ACC112 (cell line): ENCODE results near the gene CYP21A2.

ENCODE experiments used
- H2AFZ ChIP-seq: fragments of 200-600 bp; sonication (generic); one replicate; pipeline ENCODE4 v1.6.0; 2017; ENCODE audit warnings: antibody characterized with exemption, low read length; ENCODE audit not compliant: unreplicated experiment
- H3K27ac ChIP-seq: fragments of 200-600 bp; sonication (generic); 2 replicates; pipeline ENCODE4 v1.5.1; 2014; ENCODE audit warnings: low read depth, mild to moderate bottlenecking, antibody characterized with exemption, low read length, moderate library complexity
- H3K27me3 ChIP-seq: fragments of 200-600 bp; sonication (generic); 2 replicates; pipeline ENCODE4 v1.6.1; 2014; ENCODE audit warnings: mild to moderate bottlenecking, antibody characterized with exemption, low read length, moderate library complexity, mixed read lengths; ENCODE audit not compliant: insufficient read depth
- H3K36me3 ChIP-seq: fragments of 200-600 bp; sonication (generic); 2 replicates; pipeline ENCODE4 v1.6.1; 2016; ENCODE audit warnings: mild to moderate bottlenecking, antibody characterized with exemption, low read length, moderate library complexity, mixed read lengths; ENCODE audit not compliant: insufficient read depth
- H3K4me1 ChIP-seq: fragments of 200-600 bp; sonication (generic); one replicate; pipeline ENCODE4 v1.6.1; 2016; ENCODE audit warnings: low read length, mixed read lengths; ENCODE audit not compliant: insufficient read depth, unreplicated experiment, control insufficient read depth
- H3K4me3 ChIP-seq: fragments of 200-600 bp; sonication (generic); 2 replicates; pipeline ENCODE4 v1.5.1; 2014; ENCODE audit warnings: mild to moderate bottlenecking, low read depth, low read length
- H3K79me2 ChIP-seq: fragments of 200-600 bp; sonication (generic); one replicate; pipeline ENCODE4 v1.6.0; 2016; ENCODE audit warnings: low read length; ENCODE audit not compliant: control insufficient read depth, unreplicated experiment, insufficient read depth

The CYP21A2 gene

GRCh38 chr6:32073101-32073500 is 34.9 kb downstream of the CYP21A2 start:
- Histone ChIP-seq H3K4me1 (peaks cover 20% of the 10 kb centered on the region), H3K79me2 (no peaks in the 10 kb centered on the region), H3K27me3 (no peaks in the 10 kb centered on the region), H3K27ac (no peak overlapping the region), H2AFZ (no peak overlapping the region), H3K4me3 (no peak overlapping the region), H3K36me3 (no peaks in the 10 kb centered on the region)

DNA sequence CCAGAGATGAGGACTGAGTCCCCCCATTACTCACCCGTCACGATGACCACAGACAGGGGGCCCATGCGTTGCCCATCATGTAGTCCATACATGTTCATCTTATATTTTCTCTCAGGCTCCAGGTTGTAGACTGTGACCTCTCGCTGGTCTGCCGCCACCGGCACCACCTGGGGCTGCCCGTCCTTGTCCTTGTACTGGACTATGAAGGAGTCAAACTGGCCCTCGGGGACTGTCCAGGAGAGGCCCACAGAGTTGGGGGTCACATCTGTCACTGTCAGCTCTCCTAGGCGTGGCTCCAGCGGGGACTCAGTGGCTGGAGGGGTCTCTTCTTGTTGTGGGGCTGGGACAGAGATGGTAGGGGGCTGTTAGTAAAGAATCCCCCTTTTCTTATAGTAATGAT is 35.4 kb downstream of the CYP21A2 start:
- Histone ChIP-seq H3K36me3 (no peaks in the 10 kb centered on the region), H3K27me3 (no peaks in the 10 kb centered on the region), H2AFZ (no peak overlapping the region), H3K4me3 (no peak overlapping the region), H3K79me2 (no peaks in the 10 kb centered on the region), H3K4me1 (peaks cover 20% of the 10 kb centered on the region), H3K27ac (no peak overlapping the region)

DNA sequence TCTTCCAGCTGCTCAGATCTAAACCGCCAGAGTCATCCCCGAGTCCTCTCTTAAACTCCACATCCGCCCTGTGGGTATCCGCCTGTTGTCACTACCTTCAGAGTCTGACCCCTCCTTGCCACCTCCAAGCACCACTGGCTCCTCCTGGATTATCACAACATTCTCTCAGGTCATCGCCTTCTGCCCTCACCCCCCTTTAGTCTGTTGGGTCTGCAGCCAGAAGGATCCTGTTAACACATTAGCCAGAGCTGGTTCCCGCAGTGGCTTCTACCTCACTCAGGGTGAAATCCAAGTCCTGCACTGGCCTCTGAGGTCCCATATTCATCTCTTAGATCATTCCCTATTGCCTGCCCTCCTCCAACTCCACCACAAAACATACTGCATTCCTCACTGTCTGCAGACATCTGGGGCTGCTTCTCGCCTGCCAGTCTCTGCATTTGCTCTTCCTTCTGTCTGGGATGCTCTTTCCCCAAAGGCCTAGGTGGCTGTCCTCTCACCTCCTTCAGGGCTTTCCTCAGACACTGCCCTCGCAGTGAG is 36.8 kb downstream of the CYP21A2 start:
- Histone ChIP-seq H3K27ac (no peak overlapping the region), H2AFZ (no peak overlapping the region), H3K79me2 (no peaks in the 10 kb centered on the region), H3K4me3 (no peak overlapping the region), H3K36me3 (no peaks in the 10 kb centered on the region), H3K27me3 (no peaks in the 10 kb centered on the region), H3K4me1 (peaks cover 28% of the 10 kb centered on the region)

DNA sequence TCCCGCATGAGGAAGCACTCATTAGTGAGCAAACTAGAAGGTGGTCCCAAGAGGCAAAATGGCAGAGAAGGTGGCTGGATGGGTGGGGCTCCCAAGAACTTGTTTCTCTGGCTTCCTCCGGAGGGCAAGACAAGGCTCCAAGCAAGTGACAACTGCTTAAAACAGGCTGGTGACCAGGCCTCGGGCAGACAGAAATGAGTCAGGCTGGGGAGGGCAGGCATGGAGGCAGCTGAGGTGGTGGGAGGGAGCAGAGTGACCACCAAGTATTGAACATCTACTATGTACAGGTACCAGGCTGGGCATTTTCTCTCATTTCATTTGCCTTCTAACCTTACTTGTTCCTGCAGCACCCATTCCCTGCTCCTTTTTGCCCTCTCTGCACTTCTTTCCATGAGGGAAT is 37.6 kb downstream of the CYP21A2 start:
- no peaks in the 10 kb centered on the region for H3K79me2 ChIP-seq
- H3K27ac ChIP-seq = no peak overlapping the region
- H3K4me1 ChIP-seq = peaks cover 35% of the 10 kb centered on the region
- no peaks in the 10 kb centered on the region for H3K36me3 ChIP-seq
- no peaks in the 10 kb centered on the region for H3K27me3 ChIP-seq
- H2AFZ ChIP-seq = no peak overlapping the region
- H3K4me3 ChIP-seq = no peak overlapping the region

GRCh38 chr6:32076321-32076809 is 38.1 kb downstream of the CYP21A2 start:
- Histone ChIP-seq H2AFZ (no peak overlapping the region), H3K79me2 (no peaks in the 10 kb centered on the region), H3K36me3 (no peaks in the 10 kb centered on the region), H3K4me1 (peaks cover 40% of the 10 kb centered on the region), H3K27me3 (no peaks in the 10 kb centered on the region), H3K27ac (peak overlapping the region; percentile 10; the same call in 1 of the 2 replicates), H3K4me3 (no peak overlapping the region)

DNA sequence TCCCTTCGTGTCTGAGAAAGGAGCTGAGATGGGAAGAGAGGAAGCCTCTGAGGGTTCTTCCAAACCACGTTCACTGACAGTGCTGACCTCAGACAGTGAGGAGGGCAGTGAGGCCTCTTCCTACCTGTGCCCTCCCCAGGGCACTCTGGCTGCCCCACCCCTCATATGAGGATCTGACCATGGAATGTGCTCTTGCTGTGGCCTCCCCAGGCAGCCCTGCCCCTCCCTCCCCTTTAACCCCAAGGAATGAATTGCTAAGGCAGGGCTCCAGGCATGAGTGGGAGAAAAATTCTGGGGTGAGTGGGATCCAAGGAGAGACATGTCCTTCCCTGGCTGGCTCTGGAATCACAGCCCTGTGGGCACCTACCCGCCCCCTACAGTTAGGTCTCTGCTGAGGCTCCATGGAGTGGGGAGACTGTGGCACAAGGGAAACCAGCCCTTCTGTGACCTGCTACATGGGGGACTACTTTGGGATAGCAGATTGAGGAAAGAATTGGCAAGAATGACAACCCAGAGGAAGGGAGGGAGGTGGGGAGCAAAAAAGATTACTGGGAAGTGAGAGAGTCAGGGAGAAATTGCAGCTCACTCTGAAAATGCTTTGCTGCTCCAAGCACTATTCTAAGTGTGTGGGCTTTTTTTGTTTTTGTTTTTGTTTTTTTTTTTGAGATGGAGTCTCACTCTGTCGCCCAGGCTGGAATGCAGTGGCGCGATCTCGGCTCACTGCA is 41.5 kb downstream of the CYP21A2 start:
- Histone ChIP-seq H3K79me2 (no peaks in the 10 kb centered on the region), H3K27me3 (no peaks in the 10 kb centered on the region), H2AFZ (no peak overlapping the region), H3K36me3 (no peaks in the 10 kb centered on the region), H3K4me3 (no peak overlapping the region), H3K4me1 (peaks cover 63% of the 10 kb centered on the region), H3K27ac (no peak overlapping the region)

DNA sequence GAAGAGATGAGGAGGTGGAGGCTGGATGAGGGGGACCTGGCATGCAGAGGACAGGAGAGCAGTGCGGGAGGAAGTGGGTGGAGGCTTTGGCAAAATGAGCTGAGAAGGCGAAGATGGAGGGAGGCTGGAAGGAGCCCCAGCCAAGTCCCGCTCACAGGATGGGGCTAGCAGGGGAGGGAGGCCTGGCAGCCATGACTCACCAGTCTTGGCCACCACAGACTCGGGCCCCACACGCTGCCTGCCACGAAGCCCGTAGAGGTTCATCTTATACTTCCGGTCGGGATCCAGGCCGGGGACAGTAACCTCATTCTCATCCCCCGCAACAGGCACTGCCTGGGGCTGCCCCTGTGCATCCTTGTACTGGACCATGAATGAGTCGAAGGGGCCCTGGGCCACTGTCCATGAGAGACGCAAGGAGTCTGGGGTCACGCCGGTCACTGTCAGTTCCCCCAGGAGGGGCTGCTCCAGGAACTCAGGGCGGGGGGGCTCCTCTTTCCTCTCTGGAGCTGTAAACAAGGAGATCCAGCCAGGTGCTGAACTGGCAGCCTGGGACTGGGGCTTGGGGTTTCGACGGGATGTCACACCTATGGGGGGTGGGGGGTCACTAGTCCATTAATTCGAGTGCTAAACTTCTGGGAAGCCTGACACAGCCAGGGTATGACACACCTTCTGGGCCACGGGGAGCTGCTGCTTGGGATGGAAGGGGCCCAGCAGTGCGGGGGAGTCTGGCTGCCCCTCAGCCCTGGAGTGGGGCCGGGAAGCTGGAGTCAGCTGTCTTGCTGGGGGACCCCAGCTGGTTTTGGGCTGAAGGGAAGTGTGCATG is 43.2 kb downstream of the CYP21A2 start:
- Histone ChIP-seq H3K79me2 (no peaks in the 10 kb centered on the region), H3K27me3 (no peaks in the 10 kb centered on the region), H3K4me1 (peaks cover 57% of the 10 kb centered on the region), H2AFZ (peak overlapping the region; percentile 18), H3K4me3 (0 out of 2 replicates have a peak overlapping the region, but pooled peaks have one; percentile 13), H3K36me3 (no peaks in the 10 kb centered on the region), H3K27ac (peak overlapping the region; percentile 63)

DNA sequence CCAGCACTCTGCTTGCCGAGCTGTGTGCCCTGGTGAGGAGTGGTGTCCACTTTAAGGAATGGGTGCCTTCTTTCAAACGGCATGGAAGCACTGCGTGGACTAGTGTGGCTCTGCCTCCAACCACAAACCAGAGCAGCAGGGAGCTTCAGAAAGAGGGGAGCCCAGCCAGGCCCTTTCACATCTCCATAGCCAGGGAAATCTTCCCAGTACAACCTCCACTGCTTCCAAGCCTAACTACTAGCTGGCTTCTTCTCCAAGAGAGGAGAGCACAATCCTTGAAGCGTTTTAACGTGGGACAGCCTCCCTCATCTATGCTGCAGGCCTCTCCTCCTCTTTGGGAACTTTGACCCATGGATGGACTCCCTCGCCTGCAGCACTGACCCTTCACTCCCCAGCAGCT is 44.3 kb downstream of the CYP21A2 start:
- Histone ChIP-seq H2AFZ (no peak overlapping the region), H3K36me3 (no peaks in the 10 kb centered on the region), H3K27ac (peak overlapping the region; percentile 63), H3K27me3 (no peaks in the 10 kb centered on the region), H3K4me3 (no peak overlapping the region), H3K79me2 (no peaks in the 10 kb centered on the region), H3K4me1 (peaks cover 55% of the 10 kb centered on the region)

DNA sequence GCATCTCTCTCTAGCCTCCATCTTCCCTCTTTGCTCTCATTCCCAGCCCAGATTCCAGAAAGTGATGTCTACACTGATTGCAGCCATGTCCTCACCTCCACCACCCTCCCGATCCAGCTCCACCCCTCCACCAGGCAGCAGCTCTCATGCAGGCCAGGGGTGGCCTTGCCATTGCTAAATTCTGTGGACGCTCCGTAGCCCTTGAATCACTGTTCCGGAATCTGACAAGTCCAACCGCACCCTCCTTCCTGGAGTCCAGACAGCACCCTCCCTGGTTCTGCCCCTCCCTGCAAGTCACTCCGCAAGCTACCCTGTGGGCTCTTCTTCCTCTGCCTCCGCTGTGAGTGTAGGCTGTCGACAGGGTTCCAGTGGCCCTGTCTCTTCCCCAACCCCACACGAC is 44.7 kb downstream of the CYP21A2 start:
- peaks cover 54% of the 10 kb centered on the region for H3K4me1 ChIP-seq
- no peaks in the 10 kb centered on the region for H3K79me2 ChIP-seq
- H3K36me3 ChIP-seq = no peaks in the 10 kb centered on the region
- no peak overlapping the region for H2AFZ ChIP-seq
- no peak overlapping the region for H3K4me3 ChIP-seq
- peak overlapping the region; percentile 63 for H3K27ac ChIP-seq
- no peaks in the 10 kb centered on the region for H3K27me3 ChIP-seq

DNA sequence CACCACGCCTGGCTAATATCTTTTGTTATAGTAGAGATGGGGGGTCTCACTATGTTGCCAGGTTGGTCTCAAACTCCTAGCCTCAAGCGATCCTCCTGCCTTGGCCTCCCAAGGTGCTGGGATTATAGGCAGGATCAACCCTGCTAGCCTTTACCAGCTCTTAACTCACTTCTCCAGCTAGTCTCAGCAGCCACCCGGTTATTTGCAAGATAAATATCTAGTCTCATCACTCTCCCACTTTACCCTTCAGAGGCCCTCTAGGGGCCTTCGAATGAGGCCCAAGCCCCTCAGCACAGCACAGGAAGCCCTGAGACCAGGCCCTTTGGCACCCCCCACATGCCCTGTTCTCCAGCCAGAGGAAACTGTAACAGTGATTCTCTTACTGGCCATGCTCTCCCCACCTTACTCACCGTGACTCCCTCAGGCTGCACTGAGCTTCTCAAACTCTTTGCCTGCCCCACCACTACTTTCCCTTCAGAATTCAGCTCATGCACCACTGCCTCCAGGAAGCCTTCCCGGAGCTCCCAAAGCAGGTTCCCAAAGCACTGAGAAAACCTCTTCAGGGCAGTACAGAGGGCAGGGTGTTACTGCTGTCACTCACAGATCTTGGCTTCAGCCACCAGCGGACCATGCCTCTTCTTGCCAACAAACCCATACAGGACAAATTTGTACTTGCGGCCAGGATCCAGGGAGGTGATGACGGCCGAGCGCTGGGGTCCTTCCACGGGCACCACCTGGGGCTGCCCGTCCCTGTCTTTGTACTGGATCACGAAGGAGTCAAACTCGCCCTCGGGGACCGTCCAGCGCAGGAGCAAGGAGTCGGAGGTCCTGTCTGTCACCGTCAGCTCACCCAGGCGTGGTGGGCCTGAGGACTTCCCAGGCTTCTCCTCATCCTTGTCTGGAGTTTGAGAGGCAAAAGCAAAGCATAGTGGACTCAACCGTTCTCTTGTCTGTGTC is 45.9 kb downstream of the CYP21A2 start:
- no peak overlapping the region for H3K4me3 ChIP-seq
- H3K27ac ChIP-seq = no peak overlapping the region
- no peak overlapping the region for H2AFZ ChIP-seq
- H3K27me3 ChIP-seq = no peaks in the 10 kb centered on the region
- peaks cover 54% of the 10 kb centered on the region for H3K4me1 ChIP-seq
- H3K36me3 ChIP-seq = no peaks in the 10 kb centered on the region
- no peaks in the 10 kb centered on the region for H3K79me2 ChIP-seq
